MM.1S (cell line): ENCODE measurements around the gene CKM.

Source experiments
- DNase-seq: peaks from one replicate; pipeline ENCODE4 v3.0.0-alpha.2; 2015
- H2AFZ ChIP-seq: fragments of 300-600 bp; sonication (generic); 2 replicates; pipeline ENCODE4 v1.6.0; 2016; ENCODE audit warnings: antibody characterized with exemption, low read length
- H3F3A ChIP-seq: fragments of 300-600 bp; sonication (generic); 2 replicates; pipeline ENCODE4 v1.6.1; 2016; ENCODE audit warnings: mild to moderate bottlenecking, antibody characterized with exemption, low read length, moderate library complexity, mixed read lengths; ENCODE audit not compliant: insufficient read depth
- H3K27ac ChIP-seq: fragments of 300-600 bp; sonication (generic); 2 replicates; pipeline ENCODE4 v1.5.1; 2016; ENCODE audit warnings: mild to moderate bottlenecking, low read length
- H3K27me3 ChIP-seq: fragments of 300-600 bp; sonication (generic); replicated peaks from 2 replicates; pipeline ENCODE4 v1.6.0; 2016; ENCODE audit warnings: low read length; ENCODE audit not compliant: insufficient read depth
- H3K36me3 ChIP-seq: fragments of 300-600 bp; sonication (generic); replicated peaks from 2 replicates; pipeline ENCODE4 v1.6.1; 2016; ENCODE audit warnings: mild to moderate bottlenecking, low read length, mixed read lengths; ENCODE audit not compliant: insufficient read depth
- H3K4me1 ChIP-seq: fragments of 300-600 bp; sonication (generic); 2 replicates; pipeline ENCODE4 v1.6.1; 2016; ENCODE audit warnings: low read length, mixed read lengths
- H3K4me2 ChIP-seq: fragments of 300-600 bp; sonication (generic); 2 replicates; pipeline ENCODE4 v1.6.0; 2016; ENCODE audit warnings: low read depth, low read length
- H3K4me3 ChIP-seq: fragments of 300-600 bp; sonication (generic); 2 replicates; pipeline ENCODE4 v1.5.1; 2016; ENCODE audit warnings: low read length, mixed read lengths
- H3K79me2 ChIP-seq: fragments of 300-600 bp; sonication (generic); 2 replicates; pipeline ENCODE4 v1.6.1; 2016; ENCODE audit warnings: mixed run types, low read length, mixed read lengths
- H3K9ac ChIP-seq: fragments of 300-600 bp; sonication (generic); 2 replicates; pipeline ENCODE4 v1.6.1; 2016; ENCODE audit warnings: low read length, mixed read lengths
- H3K9me2 ChIP-seq: fragments of 300-600 bp; sonication (generic); replicated peaks from 2 replicates; pipeline ENCODE4 v1.6.1; 2016; ENCODE audit warnings: mild to moderate bottlenecking, low read length, mixed read lengths; ENCODE audit not compliant: insufficient read depth
- H3K9me3 ChIP-seq: fragments of 300-600 bp; sonication (generic); replicated peaks from 2 replicates; pipeline ENCODE4 v1.6.1; 2016; ENCODE audit warnings: mild to moderate bottlenecking, low read length, mixed read lengths; ENCODE audit not compliant: insufficient read depth
- H4K20me1 ChIP-seq: fragments of 300-600 bp; sonication (generic); 2 replicates; pipeline ENCODE4 v1.6.1; 2016; ENCODE audit warnings: mild to moderate bottlenecking, low read length, moderate library complexity, mixed read lengths; ENCODE audit not compliant: insufficient read depth
- EZH2 ChIP-seq: fragments of 300-600 bp; sonication (generic); optimal IDR thresholded peaks from 2 replicates; pipeline ENCODE3; 2017; ENCODE audit warnings: low read depth, mild to moderate bottlenecking, antibody characterized with exemption, low read length, mixed read lengths
- EZH2phosphoT487 ChIP-seq: fragments of 300-600 bp; sonication (generic); IDR thresholded peaks from 2 replicates; pipeline ENCODE4 v1.6.1; 2018; ENCODE audit warnings: antibody characterized with exemption, low read length
- TF ChIP-seq, protein P1 (sequence below): fragments of 300-600 bp; sonication (generic); IDR thresholded peaks from 2 replicates; pipeline ENCODE4 v1.5.1; 2016; ENCODE audit warnings: antibody characterized with exemption, low read length, mixed read lengths

Gene CKM

DNA sequence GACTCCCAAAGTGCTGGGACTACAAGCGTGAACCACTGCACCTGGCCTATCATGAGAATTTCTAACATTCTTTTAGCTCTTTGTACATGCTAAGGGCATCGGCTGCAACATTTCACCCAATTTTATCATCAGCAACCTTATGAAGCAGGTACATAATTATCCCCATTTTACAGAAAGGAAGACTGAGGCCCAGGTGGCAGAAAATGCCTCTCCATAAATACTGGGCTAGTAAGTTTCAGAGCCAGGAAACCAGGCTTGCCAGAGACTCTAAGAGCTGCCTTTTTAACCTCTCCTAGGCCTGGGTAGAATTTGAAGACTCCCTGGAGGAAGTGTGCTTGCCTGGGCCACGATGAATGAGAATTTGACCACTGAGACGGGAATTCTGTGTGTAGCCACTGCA is 45.5 kb upstream of the CKM start:
- no peaks in the 10 kb centered on the region for H3K4me1 ChIP-seq
- no peak overlapping the region for H3K4me2 ChIP-seq
- H3F3A ChIP-seq: peaks cover 11% of the 10 kb centered on the region; the same call in 1 of the 2 replicates
- DNase-seq: no peak
- H3K27me3 ChIP-seq: no peaks in the 10 kb centered on the region
- H3K4me3 ChIP-seq: no peak overlapping the region
- no peaks in the 10 kb centered on the region for H4K20me1 ChIP-seq
- H3K27ac ChIP-seq: no peak overlapping the region
- H3K9me2 ChIP-seq: no peaks in the 10 kb centered on the region
- TF ChIP-seq, protein P1, sequence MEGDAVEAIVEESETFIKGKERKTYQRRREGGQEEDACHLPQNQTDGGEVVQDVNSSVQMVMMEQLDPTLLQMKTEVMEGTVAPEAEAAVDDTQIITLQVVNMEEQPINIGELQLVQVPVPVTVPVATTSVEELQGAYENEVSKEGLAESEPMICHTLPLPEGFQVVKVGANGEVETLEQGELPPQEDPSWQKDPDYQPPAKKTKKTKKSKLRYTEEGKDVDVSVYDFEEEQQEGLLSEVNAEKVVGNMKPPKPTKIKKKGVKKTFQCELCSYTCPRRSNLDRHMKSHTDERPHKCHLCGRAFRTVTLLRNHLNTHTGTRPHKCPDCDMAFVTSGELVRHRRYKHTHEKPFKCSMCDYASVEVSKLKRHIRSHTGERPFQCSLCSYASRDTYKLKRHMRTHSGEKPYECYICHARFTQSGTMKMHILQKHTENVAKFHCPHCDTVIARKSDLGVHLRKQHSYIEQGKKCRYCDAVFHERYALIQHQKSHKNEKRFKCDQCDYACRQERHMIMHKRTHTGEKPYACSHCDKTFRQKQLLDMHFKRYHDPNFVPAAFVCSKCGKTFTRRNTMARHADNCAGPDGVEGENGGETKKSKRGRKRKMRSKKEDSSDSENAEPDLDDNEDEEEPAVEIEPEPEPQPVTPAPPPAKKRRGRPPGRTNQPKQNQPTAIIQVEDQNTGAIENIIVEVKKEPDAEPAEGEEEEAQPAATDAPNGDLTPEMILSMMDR: no peak
- no peak for TF ChIP-seq EZH2
- TF ChIP-seq EZH2phosphoT487: no peak
- no peaks in the 10 kb centered on the region for H3K9me3 ChIP-seq
- no peak overlapping the region for H3K9ac ChIP-seq
- no peak overlapping the region for H2AFZ ChIP-seq
- no peaks in the 10 kb centered on the region for H3K79me2 ChIP-seq
- H3K36me3 ChIP-seq: no peaks in the 10 kb centered on the region

- Histone ChIP-seq H3K4me1 (no peaks in the 10 kb centered on the region), H3K9me3 (no peaks in the 10 kb centered on the region), H3K9me2 (no peaks in the 10 kb centered on the region), H3K27me3 (no peaks in the 10 kb centered on the region), H3K79me2 (no peaks in the 10 kb centered on the region), H3K9ac (no peak overlapping the region), H3K36me3 (no peaks in the 10 kb centered on the region), H3F3A (no peaks in the 10 kb centered on the region), H3K4me3 (no peak overlapping the region), H3K4me2 (no peak overlapping the region), H3K27ac (no peak overlapping the region), H4K20me1 (no peaks in the 10 kb centered on the region), H2AFZ (no peak overlapping the region)
- TF ChIP-seq EZH2phosphoT487: no peak
- TF ChIP-seq EZH2: no peak
- no peak for DNase-seq
Measured at GRCh38 chr19:45364696-45365095, 42.0 kb upstream of the CKM start.

DNA sequence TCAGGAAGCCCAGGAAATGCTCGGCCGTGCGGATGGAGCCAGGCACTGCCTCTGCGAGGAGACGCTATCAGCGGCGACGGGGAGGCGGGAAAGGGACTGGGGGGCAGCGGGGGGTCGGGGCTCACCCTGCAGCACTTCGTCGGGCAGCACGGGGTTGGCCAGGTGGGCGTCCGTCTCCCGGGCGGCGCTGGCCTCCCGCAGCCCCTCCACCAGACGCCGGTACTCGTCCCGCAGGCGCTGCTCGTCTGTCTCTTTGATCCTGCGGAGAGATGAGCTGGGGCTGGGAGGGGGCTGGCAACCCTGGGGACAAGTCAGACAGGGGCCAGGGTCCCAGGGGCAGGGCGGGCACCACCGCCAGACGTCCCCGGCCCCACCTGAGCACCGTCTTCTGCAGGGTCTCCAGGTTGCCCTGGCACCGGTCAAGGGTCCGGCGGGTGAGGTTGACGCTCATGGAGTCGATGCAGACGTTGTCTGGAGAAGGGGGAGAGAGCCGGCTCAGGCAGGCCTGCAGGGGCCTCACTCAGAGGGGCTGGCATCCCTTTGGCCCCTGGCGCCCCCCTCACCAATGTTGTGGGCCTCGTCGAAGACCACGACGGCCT is 41.3 kb upstream of the CKM start:
- no peak overlapping the region for H3K9ac ChIP-seq
- no peaks in the 10 kb centered on the region for H3K79me2 ChIP-seq
- no peak overlapping the region for H3K27ac ChIP-seq
- H3K9me2 ChIP-seq: no peaks in the 10 kb centered on the region
- H4K20me1 ChIP-seq: no peaks in the 10 kb centered on the region
- H3K36me3 ChIP-seq: no peaks in the 10 kb centered on the region
- H3K9me3 ChIP-seq: no peaks in the 10 kb centered on the region
- no peak overlapping the region for H2AFZ ChIP-seq
- no peak overlapping the region for H3K4me2 ChIP-seq
- H3K27me3 ChIP-seq: no peaks in the 10 kb centered on the region
- no peaks in the 10 kb centered on the region for H3K4me1 ChIP-seq
- DNase-seq: no peak
- no peak for TF ChIP-seq EZH2phosphoT487
- TF ChIP-seq EZH2: no peak
- TF ChIP-seq, protein P1: no peak
- no peak overlapping the region for H3K4me3 ChIP-seq
- no peaks in the 10 kb centered on the region for H3F3A ChIP-seq

DNA sequence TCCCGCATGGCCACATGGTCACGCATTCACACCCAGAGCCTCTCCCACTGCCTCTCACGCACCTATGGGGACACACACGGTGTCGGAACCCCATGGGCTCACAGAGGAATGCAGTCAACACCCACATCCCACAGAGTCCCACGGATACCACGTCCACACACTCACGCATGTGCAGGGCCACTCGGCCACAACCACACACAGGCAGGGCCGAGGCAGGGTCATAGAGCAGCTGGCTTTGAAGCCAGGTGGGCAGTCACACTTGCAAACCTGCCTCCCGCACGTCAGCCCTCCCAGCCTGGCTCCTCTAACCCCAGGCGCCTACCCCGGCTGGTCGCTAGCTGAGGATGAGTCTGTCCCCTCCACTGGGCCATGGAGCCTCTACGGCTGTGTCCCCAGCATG is 39.6 kb upstream of the CKM start:
- H4K20me1 ChIP-seq: no peaks in the 10 kb centered on the region
- no peak for TF ChIP-seq EZH2
- no peak for TF ChIP-seq EZH2phosphoT487
- no peak overlapping the region for H2AFZ ChIP-seq
- no peaks in the 10 kb centered on the region for H3K36me3 ChIP-seq
- H3K27me3 ChIP-seq: no peaks in the 10 kb centered on the region
- no peak overlapping the region for H3K4me3 ChIP-seq
- DNase-seq: no peak
- no peaks in the 10 kb centered on the region for H3F3A ChIP-seq
- H3K4me1 ChIP-seq: no peaks in the 10 kb centered on the region
- no peaks in the 10 kb centered on the region for H3K79me2 ChIP-seq
- H3K9me3 ChIP-seq: no peaks in the 10 kb centered on the region
- H3K4me2 ChIP-seq: no peak overlapping the region
- H3K27ac ChIP-seq: no peak overlapping the region
- no peaks in the 10 kb centered on the region for H3K9me2 ChIP-seq
- H3K9ac ChIP-seq: no peak overlapping the region
